BJ (cell line): ENCODE data around the gene FLACC1. TPM values are rescaled to one million over a fixed set of nuclear protein-coding genes. Genes with fewer than 3 reads are reported as not detected.
"Not testable (repeated sequence)": the region's sequence is repeated elsewhere in the genome, so short reads cannot be mapped to it uniquely, and the experiment has no call there.

Experiments used
- CTCF ChIA-PET: fragments of 350-600 bp; formaldehyde crosslinking; extraction: SDS; loops from one replicate; lab custom pipeline; 2021; ENCODE audit warnings: antibody characterized with exemption, inconsistent platforms; lab: Yijun Ruan, JAX
- POLR2A ChIA-PET: fragments of 300-600 bp; sonication (Branson Sonifier 250); formaldehyde crosslinking; extraction: SDS; loops from one replicate; lab custom pipeline; 2021; ENCODE audit warnings: antibody characterized with exemption; lab: Charles Lee
- DNase-seq: peaks from one replicate; pipeline ENCODE4 v3.0.0-alpha.2; 2011; ENCODE audit warnings: low read depth
- H3K27me3 ChIP-seq: 2 replicates; pipeline ENCODE4 v1.6.0; 2011; ENCODE audit warnings: low read length; ENCODE audit not compliant: control insufficient read depth, insufficient read depth
- H3K36me3 ChIP-seq: 2 replicates; pipeline ENCODE4 v1.5.1; 2011; ENCODE audit warnings: low read length; ENCODE audit not compliant: control insufficient read depth, insufficient read depth
- H3K4me3 ChIP-seq: 2 replicates; pipeline ENCODE4 v1.5.1; 2011; ENCODE audit warnings: low read depth, mild to moderate bottlenecking, control low read depth, low read length
- polyA plus RNA-seq: library from polyadenylated mRNA; depleted of rRNA; stranded (reverse); fragments of >200 nt; gene quantifications from 2 replicates; pipeline ENCODE4 v1.2.3, GENCODE V29; 2011; rRNA removed
- TF ChIP-seq, protein P1 (sequence below): IDR thresholded peaks from 2 replicates; pipeline ENCODE4 v1.5.1; 2011; ENCODE audit warnings: low read depth, mild to moderate bottlenecking, control low read depth, inconsistent platforms, low read length, moderate library complexity; ENCODE audit not compliant: insufficient read depth

Gene FLACC1
- polyA plus RNA-seq, 1 experiment = 0.49 TPM

DNA sequence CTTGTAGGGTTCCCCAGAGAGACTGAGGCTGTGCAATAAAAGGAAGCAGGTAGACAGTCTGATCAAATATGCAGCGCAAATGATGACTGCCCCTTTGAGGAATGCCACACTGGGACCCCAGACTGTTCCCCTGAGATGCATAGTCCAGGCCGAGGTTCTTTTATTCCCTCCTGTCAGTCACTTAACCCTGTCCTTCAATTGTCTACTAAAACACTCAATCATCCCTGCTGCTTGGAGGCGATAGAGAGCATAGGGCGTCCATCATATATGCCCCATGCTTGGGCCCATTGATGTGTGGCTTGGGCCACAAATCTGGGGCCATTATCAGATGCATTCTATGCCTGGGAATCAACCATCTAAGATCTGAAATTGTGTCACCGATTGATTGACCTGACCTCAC lies 112.3 kb downstream of the FLACC1 start:
- ChIA-PET CTCF (interaction anchor here (1.1 kb wide), 1 partner anchor 8 kb away, joined by 4 read pairs; no protein-coding TSS in a partner anchor), POLR2A (no interaction called here)
- no peak for DNase-seq
- Histone ChIP-seq H3K4me3 (no peak overlapping the region), H3K36me3 (no peaks in the 10 kb centered on the region), H3K27me3 (no peaks in the 10 kb centered on the region)
- TF ChIP-seq, protein P1, sequence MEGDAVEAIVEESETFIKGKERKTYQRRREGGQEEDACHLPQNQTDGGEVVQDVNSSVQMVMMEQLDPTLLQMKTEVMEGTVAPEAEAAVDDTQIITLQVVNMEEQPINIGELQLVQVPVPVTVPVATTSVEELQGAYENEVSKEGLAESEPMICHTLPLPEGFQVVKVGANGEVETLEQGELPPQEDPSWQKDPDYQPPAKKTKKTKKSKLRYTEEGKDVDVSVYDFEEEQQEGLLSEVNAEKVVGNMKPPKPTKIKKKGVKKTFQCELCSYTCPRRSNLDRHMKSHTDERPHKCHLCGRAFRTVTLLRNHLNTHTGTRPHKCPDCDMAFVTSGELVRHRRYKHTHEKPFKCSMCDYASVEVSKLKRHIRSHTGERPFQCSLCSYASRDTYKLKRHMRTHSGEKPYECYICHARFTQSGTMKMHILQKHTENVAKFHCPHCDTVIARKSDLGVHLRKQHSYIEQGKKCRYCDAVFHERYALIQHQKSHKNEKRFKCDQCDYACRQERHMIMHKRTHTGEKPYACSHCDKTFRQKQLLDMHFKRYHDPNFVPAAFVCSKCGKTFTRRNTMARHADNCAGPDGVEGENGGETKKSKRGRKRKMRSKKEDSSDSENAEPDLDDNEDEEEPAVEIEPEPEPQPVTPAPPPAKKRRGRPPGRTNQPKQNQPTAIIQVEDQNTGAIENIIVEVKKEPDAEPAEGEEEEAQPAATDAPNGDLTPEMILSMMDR = no peak

GRCh38 chr2:201242571-201243277 lies 114.4 kb downstream of the FLACC1 start:
- ChIA-PET CTCF (interaction anchor here (1.0 kb wide), 1 partner anchor 10 kb away, joined by 3 read pairs; no protein-coding TSS in a partner anchor), POLR2A (no interaction called here)
- TF ChIP-seq, protein P1 = no peak
- Histone ChIP-seq H3K36me3 (no peaks in the 10 kb centered on the region), H3K27me3 (no peaks in the 10 kb centered on the region), H3K4me3 (no peak overlapping the region)
- no peak for DNase-seq

DNA sequence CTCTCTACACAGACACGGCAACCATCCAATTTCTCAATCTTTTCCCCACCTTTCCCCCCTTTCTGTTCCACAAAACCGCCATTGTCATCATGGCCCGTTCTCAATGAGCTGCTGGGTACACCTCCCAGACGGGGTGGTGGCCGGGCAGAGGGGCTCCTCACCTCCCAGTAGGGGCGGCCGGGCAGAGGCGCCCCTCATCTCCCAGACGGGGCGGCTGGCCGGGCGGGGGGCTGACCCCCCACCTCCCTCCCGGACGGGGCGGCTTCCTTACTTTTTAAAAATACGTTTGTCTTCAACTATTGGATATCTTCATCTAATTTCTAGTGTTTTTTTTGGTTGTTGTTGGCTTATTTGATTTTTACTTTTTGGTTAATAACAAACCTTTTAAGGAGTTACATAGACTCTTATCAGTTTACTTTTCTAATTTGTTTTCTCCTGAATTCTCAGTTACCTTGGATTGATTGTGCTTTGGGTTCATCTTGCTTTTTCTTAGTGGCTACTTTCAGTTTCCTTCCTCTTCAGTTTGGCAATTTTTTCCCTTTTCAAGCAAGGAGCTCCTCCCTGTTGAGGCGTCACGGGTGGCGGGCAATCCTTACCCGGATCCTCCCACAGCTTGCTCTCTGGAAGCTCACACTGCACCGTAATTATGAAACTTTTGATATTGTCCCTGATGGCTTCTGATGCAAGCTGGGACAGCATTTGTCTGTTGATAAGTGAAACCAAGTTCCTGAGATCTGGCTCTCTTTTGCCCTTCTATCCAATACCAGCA lies 117.8 kb downstream of the FLACC1 start:
- H3K27me3 ChIP-seq, H3K36me3 ChIP-seq, H3K4me3 ChIP-seq, POLR2A ChIA-PET, DNase-seq, CTCF ChIA-PET: not testable (repeated sequence)

Other genes with a start within 250 kb of the FLACC1 start
- gene CFLAR, start 241.2 kb downstream of the FLACC1 start, polyA plus RNA-seq = 28.8 and 35.6 TPM in 2 replicates
- 0.83 and 1.0 TPM in 2 replicates for gene CASP10, start 174.2 kb downstream of the FLACC1 start, polyA plus RNA-seq
- 10.3 and 16.8 TPM in 2 replicates for gene CASP8, start 96.8 kb downstream of the FLACC1 start, polyA plus RNA-seq
- gene TRAK2, start 94.1 kb upstream of the FLACC1 start, polyA plus RNA-seq = 25.3 and 34.7 TPM in 2 replicates
- 18.2 and 31.3 TPM in 2 replicates for gene STRADB, start 94.4 kb upstream of the FLACC1 start, polyA plus RNA-seq